ENCODE measurements around the gene NASP.
A peak's percentile ranks its signal among the peaks of the same experiment; 100 is the strongest.

NASP gene

GRCh38 chr1:45583666-45584350 is at the start of gene NASP:
Gene NASP, plus strand, starts transcription at chr1:45584041. Its CDS starts 106 bp downstream, at chr1:45584147.
- FAIRE-seq (no peak), DNase-seq (ENCODE audit: insufficient read length, low spot score) (peak; percentile 78)

- FAIRE-seq (no peak), DNase-seq (ENCODE audit: insufficient read length, low spot score) (no peak)
Measured at GRCh38 chr1:45535988-45536766, 47.7 kb upstream of the NASP start.

DNA sequence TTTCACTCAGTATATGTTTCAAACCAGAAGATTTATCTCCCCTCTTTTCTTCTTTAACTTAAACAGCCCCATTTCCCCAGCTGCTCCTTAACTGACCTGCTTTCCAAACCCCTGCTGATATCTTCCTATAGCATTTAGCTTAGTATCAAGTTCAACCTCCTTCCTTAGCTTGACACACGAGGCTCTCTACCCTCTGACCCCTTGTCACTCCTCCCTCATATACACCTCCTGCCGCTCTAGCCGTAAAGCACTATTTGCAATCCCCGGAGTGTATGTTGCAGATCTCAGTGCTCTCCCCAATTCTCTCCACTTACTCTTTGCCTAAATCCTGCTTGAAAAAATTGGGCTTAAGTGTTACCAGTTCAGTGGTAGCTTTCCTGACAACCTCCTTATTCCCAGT is 47.0 kb upstream of the NASP start:
- DNase-seq (ENCODE audit: insufficient read length, low spot score) (no peak), FAIRE-seq (no peak)

GRCh38 chr1:45541193-45541592 is 42.6 kb upstream of the NASP start:
- no peak for FAIRE-seq
- DNase-seq (ENCODE audit: insufficient read length, low spot score), result no peak

DNA sequence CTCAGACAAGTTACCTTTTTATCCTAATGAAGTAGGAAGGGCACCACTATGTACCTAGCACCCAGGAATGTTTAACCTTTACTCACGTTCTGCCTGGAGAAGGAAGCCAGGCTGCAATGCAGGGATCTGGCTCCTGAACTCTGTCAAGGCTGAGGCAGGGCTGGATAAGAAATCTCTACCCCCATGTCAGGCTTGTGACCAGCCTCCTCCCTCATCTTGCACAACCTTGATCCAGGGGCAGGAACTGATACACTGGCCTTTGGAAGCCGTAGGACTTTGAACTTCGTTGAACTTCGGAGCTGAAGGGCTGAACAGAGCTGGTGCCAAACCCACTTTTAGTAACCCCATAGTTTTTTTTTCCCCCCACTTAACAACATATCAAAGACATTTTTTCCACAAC is 41.2 kb upstream of the NASP start:
- FAIRE-seq (no peak), DNase-seq (ENCODE audit: insufficient read length, low spot score) (no peak)

DNA sequence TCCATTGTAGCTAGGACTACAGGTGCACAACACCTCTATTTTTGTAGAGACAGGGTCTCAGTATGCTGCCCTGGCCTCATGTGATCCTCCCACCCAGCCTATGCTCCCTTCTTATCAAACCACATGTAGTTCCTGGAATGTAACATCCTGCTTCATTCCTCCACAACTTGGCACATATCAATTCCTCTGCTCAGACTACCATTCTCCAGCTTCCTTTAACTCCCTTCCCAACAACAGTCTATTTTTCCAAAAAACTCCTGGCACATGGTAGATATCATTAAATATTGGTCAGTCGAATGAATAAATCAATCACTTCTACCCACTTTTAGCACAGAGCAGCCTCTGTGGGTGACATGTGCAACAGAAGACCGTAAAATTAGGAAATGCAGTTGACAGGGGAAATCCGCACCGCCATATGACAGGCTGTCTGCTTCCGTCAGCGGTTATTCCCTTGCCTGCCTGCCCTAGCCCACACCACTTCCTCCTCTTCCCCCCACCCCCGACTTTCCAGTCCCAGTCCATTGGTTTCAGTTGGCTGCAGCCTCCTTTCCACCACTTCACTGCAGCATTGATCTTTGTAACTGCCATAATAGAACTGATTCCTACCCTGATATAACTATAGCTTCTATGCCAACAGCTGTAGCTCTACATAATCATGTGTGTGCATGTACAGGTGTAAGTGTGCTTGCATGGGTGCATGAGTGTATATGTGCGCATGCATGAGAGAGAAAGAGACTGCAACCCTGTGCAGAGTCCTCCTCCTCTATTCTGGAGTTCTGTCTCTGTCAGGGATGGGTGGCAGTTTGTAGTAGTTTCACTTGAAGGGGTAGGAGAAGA is 40.0 kb upstream of the NASP start:
- no peak for DNase-seq (ENCODE audit: insufficient read length, low spot score)
- FAIRE-seq, result no peak

- FAIRE-seq, result no peak
Measured at GRCh38 chr1:45544530-45544929, 39.3 kb upstream of the NASP start.

DNA sequence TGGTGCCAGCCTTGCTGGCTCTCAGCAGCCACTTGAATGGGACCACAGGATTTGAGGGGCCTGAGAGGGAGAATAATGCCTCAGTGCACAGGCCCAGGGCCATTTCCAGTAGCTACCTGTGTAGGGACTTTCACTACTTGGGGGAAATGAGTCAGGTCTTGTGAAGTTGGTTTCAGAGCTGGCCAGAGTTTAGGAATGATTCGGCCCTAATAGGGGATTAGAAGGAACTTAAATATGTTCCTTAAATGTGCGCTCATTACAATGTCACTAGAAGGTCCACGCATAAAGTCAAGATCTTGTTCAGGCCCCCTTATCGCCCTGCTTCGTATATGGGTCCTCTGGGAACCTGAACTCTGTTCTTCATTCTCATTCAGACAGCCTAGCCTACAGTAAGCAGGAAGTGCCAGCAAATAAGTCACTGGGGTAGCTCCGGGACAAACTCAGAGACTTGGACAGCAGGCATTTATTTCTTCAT is 38.8 kb upstream of the NASP start:
- no peak for DNase-seq (ENCODE audit: insufficient read length, low spot score)
- FAIRE-seq, result no peak

More at GRCh38 chr1:45544530-45544929, 39.3 kb upstream of the NASP start:
- DNase-seq (ENCODE audit: insufficient read length, low spot score), result no peak

- no peak for DNase-seq (ENCODE audit: insufficient read length, low spot score)
- no peak for FAIRE-seq
Measured at GRCh38 chr1:45545553-45546310, 38.1 kb upstream of the NASP start.

- FAIRE-seq, result no peak
- DNase-seq (ENCODE audit: insufficient read length, low spot score), result peak; percentile 81
Measured at GRCh38 chr1:45550401-45551351, 33.2 kb upstream of the NASP start, which contains the start of gene AKR1A1. Gene AKR1A1, plus strand, starts transcription at chr1:45550826. Its CDS starts 10,969 bp downstream, at chr1:45561795.

DNA sequence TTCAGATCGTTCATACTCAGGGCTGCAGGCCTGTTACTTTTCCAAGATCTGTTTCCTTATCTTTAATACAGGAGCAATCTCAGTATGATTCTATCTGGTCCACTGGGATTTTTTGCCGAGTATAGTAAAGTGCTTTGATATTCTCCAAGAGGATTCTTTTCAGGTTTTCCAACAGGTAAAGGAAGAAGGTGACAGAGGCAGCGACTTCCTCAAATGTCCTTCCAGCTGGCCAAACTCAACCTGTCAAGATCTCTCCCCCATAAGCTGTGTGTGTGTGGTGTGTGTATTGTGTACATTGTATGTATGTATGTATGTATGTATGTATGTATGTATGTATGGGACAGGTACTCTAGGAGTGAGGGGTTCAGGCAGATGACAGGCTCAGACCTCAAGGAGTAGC is 32.2 kb upstream of the NASP start:
- DNase-seq (ENCODE audit: insufficient read length, low spot score), result no peak
- no peak for FAIRE-seq

DNA sequence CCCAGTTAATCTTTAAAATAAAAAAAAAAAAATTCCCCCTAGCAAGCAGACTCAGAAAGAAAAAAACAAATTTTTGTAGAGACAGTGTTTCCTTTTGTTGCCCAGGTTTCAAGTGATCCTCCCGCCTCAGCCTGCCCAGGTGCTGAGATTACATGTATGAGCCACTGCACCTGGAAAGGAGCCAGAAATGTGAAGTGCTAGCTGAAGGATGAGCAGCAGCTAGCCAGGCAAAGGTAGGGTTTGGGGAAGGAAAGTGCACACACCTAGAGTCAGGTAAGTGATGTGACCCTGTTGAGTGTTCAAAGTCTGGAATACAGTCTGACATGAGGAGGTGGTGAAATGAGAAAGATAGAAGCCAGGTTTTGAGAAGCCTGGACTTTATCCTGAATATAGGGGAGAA is 31.5 kb upstream of the NASP start:
- no peak for DNase-seq (ENCODE audit: insufficient read length, low spot score)
- no peak for FAIRE-seq

GRCh38 chr1:45554198-45554597 is 29.6 kb upstream of the NASP start:
- FAIRE-seq, result no peak
- DNase-seq (ENCODE audit: insufficient read length, low spot score), result no peak

- no peak for DNase-seq (ENCODE audit: insufficient read length, low spot score)
- no peak for FAIRE-seq
Measured at GRCh38 chr1:45557422-45557944, 26.4 kb upstream of the NASP start.

GRCh38 chr1:45563843-45564242 is 20.0 kb upstream of the NASP start:
- no peak for FAIRE-seq

GRCh38 chr1:45566722-45567121 is 17.1 kb upstream of the NASP start:
- FAIRE-seq (no peak), DNase-seq (ENCODE audit: insufficient read length, low spot score) (no peak)

More at GRCh38 chr1:45563843-45564242, 20.0 kb upstream of the NASP start:
- no peak for DNase-seq (ENCODE audit: insufficient read length, low spot score)

DNA sequence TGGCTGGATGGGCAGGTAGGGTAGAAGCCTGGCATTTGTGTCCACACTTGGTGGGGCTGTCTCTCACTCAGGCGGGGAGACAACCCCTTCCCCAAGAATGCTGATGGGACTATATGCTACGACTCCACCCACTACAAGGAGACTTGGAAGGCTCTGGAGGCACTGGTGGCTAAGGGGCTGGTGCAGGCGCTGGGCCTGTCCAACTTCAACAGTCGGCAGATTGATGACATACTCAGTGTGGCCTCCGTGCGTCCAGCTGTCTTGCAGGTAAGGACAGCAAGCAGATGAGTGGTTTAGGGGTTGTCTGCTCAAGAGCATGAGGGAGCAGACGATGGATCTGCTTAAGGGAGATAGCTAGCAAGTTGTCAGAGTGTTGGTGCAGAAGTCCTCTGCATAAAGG is 15.9 kb upstream of the NASP start:
- FAIRE-seq (no peak), DNase-seq (ENCODE audit: insufficient read length, low spot score) (no peak)

DNA sequence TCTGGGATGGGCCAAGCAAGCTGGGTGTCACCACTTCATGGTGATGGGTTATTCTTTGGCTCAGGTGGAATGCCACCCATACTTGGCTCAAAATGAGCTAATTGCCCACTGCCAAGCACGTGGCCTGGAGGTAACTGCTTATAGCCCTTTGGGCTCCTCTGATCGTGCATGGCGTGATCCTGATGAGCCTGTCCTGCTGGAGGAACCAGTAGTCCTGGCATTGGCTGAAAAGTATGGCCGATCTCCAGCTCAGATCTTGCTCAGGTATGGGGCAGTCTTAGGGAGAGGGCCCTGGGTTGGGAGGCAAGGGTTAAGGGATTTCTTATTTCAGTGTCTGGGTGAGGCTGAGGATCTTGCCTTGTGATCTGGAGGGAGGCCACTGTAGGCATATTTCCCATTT is 15.4 kb upstream of the NASP start:
- FAIRE-seq, result no peak
- no peak for DNase-seq (ENCODE audit: insufficient read length, low spot score)

GRCh38 chr1:45569571-45569961 is 14.3 kb upstream of the NASP start:
- DNase-seq (ENCODE audit: insufficient read length, low spot score) (no peak), FAIRE-seq (no peak)

All from HTR-8/SVneo (cell line).